GM19023 (cell line): Measurements from ENCODE around the gene SYDE1.

Experiments
- ATAC-seq: cut with Tn5 transposase; IDR thresholded peaks from one replicate; pipeline ENCODE4 v1.9.1; 2021; ENCODE audit warnings: mild to moderate bottlenecking, moderate library complexity; ENCODE audit not compliant: unreplicated experiment

Gene SYDE1

GRCh38 chr19:15108145-15108844, 1.1 kb downstream of the SYDE1 start:
- no peak for ATAC-seq

DNA sequence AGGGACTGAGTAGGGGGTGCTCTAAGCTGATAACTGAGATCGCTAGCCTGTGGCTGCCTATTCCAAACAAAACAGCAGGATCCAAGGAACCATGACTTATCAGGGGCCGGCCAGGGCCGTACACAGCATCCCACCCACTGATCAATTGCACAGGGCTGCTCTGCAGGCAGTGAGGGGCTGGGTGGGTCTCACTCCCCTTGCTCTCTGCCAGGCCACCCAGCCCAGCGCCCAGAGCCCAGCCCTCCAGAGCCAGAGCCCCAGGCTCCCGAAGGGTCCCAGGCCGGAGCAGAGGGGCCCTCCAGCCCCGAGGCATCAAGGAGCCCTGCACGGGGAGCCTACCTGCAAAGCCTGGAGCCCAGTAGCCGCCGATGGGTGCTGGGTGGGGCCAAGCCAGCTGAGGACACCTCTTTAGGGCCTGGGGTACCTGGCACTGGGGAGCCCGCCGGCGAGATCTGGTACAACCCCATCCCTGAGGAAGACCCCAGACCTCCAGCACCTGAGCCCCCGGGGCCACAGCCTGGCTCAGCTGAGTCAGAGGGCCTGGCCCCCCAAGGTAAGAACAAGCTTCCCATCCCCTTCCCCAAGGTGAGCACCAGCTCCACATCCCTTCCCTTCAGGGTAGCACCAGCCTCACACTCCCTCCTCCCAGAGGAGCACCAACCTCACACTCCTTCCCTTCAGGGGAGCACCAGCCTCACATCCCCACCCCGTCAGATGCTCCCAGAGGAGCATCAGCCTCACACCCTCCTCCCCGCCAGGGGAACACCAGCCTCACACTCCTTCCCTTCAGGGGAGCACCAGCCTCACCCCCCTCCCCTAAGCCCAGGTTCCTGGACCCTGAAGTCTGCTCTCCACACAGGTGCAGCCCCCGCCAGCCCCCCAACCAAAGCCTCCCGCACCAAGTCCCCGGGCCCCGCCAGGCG, 1.9 kb downstream of the SYDE1 start:
- ATAC-seq: no peak

GRCh38 chr19:15109768-15110417, 2.7 kb downstream of the SYDE1 start:
- ATAC-seq: no peak

DNA sequence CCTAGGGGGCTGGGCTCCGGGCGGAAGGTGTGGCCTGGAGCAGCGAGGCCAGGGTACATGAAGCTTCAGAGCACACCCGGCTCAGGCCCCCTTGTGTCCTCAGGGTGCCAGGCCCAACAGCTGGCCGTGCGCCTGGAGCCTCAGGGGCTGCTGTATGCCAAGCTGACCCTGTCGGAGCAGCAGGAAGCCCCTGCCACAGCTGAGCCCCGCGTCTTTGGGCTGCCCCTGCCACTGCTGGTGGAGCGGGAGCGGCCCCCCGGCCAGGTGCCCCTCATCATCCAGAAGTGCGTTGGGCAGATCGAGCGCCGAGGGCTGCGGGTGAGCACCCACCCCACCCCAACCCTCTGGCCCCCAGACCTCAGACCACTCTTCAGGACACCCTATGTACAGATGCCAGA, 3.2 kb downstream of the SYDE1 start:
- ATAC-seq: no peak

GRCh38 chr19:15111758-15112157, 4.6 kb downstream of the SYDE1 start:
- no peak for ATAC-seq

DNA sequence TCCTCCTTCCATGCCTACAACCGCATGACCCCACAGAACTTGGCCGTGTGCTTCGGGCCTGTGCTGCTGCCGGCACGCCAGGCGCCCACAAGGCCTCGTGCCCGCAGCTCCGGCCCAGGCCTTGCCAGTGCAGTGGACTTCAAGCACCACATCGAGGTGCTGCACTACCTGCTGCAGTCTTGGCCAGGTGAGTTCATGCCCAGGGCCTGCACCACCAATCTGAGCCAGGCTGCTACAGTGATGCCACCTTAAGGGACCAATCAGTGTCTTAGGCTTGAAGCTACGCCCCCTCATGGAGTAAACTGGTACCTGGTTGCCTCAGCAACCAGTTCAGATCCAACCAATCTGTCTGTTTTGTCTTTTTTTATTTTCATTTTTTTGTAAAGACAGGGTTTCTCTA, 5.2 kb downstream of the SYDE1 start:
- no peak for ATAC-seq

DNA sequence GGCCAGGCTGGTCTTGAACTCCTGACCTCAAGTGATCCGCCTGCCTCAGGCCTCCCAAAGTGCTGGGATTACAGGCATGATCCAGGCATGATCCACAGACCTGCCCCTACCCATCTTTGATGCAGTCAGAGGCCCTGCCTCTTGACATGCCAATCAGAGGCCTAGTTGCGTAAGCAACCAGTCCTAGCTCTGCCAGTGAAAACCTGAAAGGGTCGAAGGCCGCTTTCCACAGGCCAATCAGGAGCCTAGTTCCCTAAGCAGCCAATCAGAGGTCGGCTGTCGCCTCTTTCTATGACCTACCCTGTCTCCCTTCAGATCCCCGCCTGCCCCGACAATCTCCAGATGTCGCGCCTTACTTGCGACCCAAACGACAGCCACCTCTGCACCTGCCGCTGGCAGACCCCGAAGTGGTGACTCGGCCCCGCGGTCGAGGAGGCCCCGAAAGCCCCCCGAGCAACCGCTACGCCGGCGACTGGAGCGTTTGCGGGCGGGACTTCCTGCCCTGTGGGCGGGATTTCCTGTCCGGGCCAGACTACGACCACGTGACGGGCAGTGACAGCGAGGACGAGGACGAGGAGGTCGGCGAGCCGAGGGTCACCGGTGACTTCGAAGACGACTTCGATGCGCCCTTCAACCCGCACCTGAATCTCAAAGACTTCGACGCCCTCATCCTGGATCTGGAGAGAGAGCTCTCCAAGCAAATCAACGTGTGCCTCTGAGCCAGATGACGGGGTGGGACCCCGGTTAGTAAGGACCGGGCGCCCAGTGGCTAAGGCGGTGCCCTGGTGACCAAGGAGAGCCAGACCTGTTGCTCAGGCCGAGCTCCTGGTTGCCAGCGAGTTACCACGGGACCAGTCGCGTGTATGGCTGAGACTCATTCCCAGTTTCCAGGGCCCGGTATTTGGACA, 6.3 kb downstream of the SYDE1 start:
- no peak for ATAC-seq

GRCh38 chr19:15114153-15114540, 6.9 kb downstream of the SYDE1 start:
- no peak for ATAC-seq

DNA sequence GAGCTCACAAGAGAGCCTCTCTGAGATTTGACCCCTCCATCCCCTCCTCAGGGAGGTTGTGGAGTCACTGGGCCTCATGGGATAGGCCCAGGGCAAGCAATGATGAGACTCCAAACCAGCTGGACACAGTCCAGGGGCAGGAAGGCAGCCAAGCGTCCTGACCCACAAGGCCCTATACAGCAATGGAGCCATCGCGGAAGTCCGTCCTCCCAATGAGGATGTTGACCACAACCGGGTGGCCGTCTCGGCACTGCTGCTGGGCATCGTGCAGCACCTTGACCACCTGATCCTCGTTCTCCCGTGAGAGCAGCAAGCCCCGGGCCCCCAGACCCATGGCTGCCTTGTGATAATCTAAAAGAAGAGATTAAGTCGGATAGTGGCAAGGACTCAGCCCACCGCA, 7.9 kb downstream of the SYDE1 start:
- ATAC-seq: no peak

DNA sequence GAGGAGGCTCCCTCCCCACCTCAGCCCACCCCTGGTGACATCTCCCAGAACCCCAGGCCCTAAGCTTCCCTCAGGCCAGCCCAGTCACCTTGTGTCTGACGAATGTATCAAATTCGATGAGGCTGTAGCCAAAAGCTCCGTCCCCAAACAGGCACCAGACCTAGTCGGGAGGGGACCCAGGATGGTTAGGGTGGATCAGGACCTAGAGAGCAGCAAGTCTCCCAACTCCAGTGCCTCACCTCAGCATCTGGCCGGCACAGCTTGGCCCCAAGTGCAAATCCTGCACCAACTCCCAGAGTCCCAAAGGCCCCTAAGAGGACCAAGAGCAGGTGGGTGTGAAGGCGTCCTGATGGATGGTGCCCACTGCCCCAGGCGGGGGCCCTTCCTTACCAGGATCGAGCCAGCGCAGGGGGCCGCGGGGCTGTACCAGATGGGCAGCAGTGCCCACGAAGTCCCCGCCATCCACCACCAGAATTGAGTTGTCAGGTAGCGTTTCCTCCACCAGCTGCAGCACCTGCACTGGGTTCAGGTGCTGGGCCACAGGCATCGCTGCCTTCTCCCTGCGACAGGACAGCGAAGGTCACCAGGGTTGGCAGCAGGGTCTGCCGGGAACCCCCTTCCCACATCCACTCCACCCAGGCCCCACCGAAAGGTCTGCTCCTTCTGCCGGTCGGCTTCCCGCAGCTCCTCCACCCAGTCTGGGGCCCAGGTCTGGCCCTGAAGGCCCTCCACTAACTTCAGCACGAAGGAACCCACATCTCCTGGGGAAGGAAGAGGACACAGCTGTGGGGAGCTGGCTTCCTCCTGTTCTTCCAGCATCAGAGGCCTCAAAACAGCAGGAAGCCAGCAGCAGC, 8.8 kb downstream of the SYDE1 start:
- ATAC-seq: no peak

DNA sequence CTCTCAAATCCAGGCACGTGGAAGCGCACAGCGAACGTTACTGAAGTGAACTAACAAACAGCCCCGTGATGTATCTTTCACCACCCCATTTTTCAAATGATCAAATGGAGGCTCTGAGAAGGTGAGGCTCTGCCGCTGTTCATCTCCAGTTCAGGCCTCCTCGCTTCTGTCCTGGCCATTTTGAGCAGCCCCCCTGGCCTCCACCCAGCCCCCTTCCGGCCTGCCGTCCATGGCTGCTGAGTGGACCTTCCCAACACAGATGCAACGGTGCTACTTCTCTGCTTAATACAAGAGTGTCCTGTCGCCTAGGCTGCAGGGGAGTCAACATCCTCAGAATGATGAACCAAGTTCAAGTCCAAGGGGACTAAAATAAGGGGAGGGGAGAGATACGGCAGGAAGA, 9.7 kb downstream of the SYDE1 start:
- no peak for ATAC-seq

DNA sequence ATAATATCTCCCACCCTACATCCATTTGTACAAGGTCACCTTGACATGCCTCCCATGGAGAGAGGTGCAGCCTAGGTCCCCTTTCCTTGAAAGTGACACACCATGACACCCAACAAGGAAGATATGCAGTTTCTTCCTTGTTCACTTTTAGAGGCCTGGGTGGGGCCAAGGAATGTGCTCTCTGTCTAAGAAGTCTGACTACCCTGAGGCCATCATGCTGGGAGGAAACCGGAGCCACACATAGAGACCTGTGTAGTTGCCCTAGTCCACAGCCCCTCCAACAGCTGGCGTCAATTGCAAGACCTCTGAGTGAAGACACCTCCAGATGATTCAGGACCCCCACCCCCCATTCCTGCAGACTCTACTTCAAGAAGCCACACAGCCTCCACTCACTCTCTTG, 11.0 kb downstream of the SYDE1 start:
- no peak for ATAC-seq

- ATAC-seq: no peak
These were observed 11.7 kb downstream of the SYDE1 start for GRCh38 chr19:15118789-15119494.

DNA sequence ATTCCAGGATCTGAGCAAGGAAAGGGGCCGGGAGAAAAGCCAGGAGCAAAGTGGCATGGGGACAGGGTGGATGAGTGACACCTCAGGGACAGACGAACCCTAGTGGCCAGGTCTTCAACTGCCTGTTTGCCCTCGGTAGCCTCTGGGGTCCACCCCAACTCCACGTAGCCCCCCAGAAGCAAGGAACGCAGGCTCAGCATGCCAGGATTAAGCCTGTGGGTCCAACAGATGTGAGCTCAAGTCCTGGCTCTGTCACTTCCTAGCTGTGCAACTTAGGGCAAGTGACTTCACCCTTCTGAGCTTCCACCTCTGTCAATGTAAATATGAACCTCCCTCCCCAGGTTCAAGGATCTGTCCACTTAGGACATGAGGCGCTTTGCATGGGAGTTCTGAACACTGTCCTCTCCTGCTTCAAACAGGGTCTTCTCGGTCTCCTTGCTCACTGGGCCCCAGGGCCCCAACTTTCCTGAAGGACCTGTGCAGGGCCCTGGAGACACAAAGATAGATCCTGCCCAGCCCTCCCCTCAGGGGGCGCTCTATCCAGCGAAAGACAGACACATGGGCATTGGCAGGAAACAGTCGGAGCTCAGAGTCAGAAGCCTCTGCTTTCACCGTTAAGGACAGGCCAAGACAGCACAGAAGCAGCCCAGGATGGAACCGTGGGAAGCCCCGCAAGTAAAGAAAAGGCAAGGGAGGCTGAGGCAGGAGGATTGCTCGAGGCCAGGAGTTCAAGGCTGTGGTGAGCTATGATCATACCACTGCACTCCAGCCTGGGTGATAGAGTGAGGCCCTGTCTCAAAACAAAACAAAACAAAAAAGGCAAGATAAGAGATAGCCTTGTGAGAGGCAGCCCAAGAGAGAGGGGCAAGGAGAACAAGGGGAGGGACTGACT, 13.2 kb downstream of the SYDE1 start:
- ATAC-seq: no peak

- no peak for ATAC-seq
These were observed 15.3 kb downstream of the SYDE1 start for GRCh38 chr19:15122331-15123030.

DNA sequence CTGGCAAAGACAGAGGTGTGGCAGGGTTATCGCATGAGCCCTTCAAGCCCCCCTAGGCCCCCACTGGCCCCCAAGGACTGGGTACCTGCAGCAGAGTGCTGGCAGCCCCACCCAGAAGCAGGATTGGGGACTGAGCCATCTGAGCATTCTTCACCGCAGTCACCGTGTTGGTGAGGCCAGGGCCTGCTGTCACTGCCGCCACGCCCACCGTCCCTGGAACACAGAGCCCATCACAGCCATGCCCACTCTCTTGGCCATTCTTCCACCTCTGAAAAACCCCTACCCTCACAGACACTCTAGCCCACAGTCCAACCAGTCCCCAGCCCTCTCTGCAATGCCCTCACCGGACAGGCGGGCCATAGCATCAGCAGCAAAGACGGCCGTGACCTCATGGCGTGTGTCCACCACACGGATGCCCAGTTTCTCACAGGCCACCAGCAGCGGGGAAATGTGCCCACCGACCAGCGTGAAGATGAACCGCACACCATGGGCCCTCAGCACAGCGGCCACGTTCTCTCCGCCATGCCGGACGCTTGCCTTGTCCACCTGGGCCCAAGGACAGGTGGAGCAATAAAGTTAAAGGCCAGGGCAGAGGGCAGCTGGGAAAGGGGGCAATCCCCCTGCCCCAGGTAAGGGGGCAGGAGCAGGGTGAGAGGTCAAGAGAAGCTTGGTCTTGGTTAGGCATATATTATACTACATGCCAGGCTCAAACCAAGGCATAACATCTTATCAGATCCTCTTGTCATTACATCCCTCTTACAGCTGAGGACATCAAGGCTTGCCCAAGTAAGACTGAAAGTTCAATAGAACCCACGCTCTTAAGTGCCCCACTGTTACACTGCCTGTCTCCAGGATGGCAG, 16.1 kb downstream of the SYDE1 start:
- no peak for ATAC-seq

DNA sequence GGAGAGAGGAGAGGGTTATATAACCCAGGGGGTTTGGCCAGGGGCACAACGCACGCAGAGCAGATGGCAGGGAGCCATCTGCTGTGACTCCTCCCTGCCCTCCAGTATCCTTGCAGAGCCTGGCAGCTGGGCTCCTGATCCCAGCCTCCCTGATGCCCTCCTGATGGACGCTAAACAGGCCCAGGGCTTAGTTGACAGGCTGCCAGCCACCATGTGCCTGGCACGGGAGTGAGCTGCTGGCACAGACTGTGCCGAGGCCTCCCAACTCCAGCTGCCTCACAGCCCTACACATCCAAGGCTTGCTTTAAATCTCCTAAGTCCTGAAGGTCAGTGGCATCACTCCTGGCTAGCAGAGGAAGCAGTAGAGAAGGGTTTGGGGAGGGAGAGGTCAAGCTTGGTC, 16.7 kb downstream of the SYDE1 start:
- ATAC-seq: no peak
